ENCODE results near the gene C5orf52. TPM values are rescaled to one million over a fixed set of nuclear protein-coding genes. Genes with fewer than 3 reads are reported as not detected.

Gene C5orf52
- total and polyA plus RNA-seq, 2 donors (not counting 3 experiments of a cell fraction or from before 2014, with no cell fraction given): not detected

- DNase-seq (ENCODE audit: low read depth, low spot score) (no peak), FAIRE-seq (no peak)
- intact Hi-C loops (cut with micrococcal nuclease) (no loop called here), dilution Hi-C loops (cut with MboI; ENCODE audit: extremely low pct_ligation_motif_present, low sequenced_read_pairs) (no loop called here)
- Histone ChIP-seq H3K79me2 (ENCODE audit: control insufficient read depth, insufficient read depth, low read length) (no peaks in the 10 kb centered on the region), H3K9ac (replicated peaks; ENCODE audit: extremely low read depth, insufficient read depth, low read length) (no peak overlapping the region), H2AFZ (ENCODE audit: low read depth, low read length) (no peak overlapping the region), H3K27ac (ENCODE audit: insufficient read depth, low read depth, low read length) (no peak overlapping the region), H3K27me3 (ENCODE audit: control insufficient read depth in 2 of 2, insufficient read depth in 2 of 2, low read length in 2 of 2) (peaks cover 0 to 2% of the 10 kb centered on the region in 2 experiments), H3K4me3 (replicated peaks in 1 of 3; ENCODE audit: insufficient read depth in 1 of 3, low read depth in 1 of 3, low read length in 3 of 3) (no peak overlapping the region), H3K9me3 (replicated peaks; ENCODE audit: control insufficient read depth, insufficient read depth, low read length) (no peaks in the 10 kb centered on the region), H3K9me1 (replicated peaks; ENCODE audit: control insufficient read depth, extremely low read depth, insufficient read depth, low read length) (no peaks in the 10 kb centered on the region), H3K36me3 (ENCODE audit: control insufficient read depth in 2 of 2, extremely low read depth in 1 of 2, insufficient read depth in 2 of 2, low read length in 2 of 2) (no peaks in the 10 kb centered on the region), H3K4me2 (ENCODE audit: insufficient read depth, low read length) (no peak overlapping the region), H3K4me1 (ENCODE audit: control insufficient read depth, extremely low read depth, insufficient read depth, low read length) (no peaks in the 10 kb centered on the region), H4K20me1 (replicated peaks; ENCODE audit: control insufficient read depth, extremely low read depth, insufficient read depth, low read length) (no peaks in the 10 kb centered on the region)
- TF ChIP-seq EZH2 (IDR thresholded peaks at IDR 0.05; ENCODE audit: borderline replicate concordance, low read depth, low read length, severe bottlenecking) (no peak), MAX (IDR thresholded peaks at IDR 0.05; ENCODE audit: insufficient read depth, insufficient read length) (no peak), GATA2 (IDR thresholded peaks at IDR 0.05; ENCODE audit: insufficient read depth, insufficient read length, low read depth, low read length) (no peak), JUN (IDR thresholded peaks at IDR 0.05; ENCODE audit: borderline replicate concordance, insufficient read depth, insufficient read length, low read depth) (no peak), FOS (IDR thresholded peaks at IDR 0.05; ENCODE audit: borderline replicate concordance, insufficient read depth, low read length) (no peak), MYC (IDR thresholded peaks at IDR 0.05; ENCODE audit: low read depth, low read length) (no peak), CTCF (IDR thresholded peaks at IDR 0.05; ENCODE audit: extremely low read depth in 1 of 2, insufficient read depth in 1 of 2, low read depth in 1 of 2, low read length in 2 of 2) (no peak), POLR2A (IDR thresholded peaks at IDR 0.05; ENCODE audit: low read depth, low read length) (no peak), POLR2AphosphoS5 (IDR thresholded peaks at IDR 0.05; ENCODE audit: insufficient read depth, low read depth, low read length) (no peak)
- no TSS peak for BruUV-seq (replicated peaks)
- ChIA-PET CTCF (interaction anchor here (0.7 kb wide), 1 partner anchor 380 kb away, joined by 3 read pairs; no protein-coding TSS in a partner anchor), POLR2A (no interaction called here)
Observed at GRCh38 chr5:157708866-157709265, 37.5 kb downstream of the C5orf52 start.
